ENCODE data around the gene KRT17.

DNA sequence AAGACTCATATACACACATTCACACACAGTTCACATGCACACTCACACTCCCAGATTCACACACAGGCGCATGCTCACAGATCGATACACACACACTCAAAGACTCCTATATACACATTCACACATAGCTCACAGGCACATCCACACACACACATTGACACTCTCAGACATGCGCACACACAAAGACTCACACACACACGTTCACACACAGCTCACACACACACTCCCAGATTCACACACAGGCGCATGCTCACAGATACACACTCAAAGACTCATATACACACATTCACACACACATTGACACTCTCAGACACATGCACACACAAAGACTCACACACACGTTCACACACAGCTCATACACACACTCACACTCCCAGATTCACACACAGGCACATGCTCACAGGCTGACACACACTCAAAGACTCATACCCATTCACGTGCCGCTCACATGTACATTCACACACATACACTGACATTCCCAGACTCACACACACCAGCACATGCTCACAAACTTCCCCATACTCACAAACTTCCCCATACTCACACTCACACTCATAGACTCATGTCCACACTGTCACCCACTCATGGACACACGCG lies 25.6 kb upstream of the KRT17 start:
- no peak for TF ChIP-seq POLR2A (IDR thresholded peaks at IDR 0.05)
- TF ChIP-seq CTCF (IDR thresholded peaks at IDR 0.05) = peak in 1 of 3 donors; percentile 46

All from lower leg skin (tissue), 3 donors.